HG03135 (cell line): ENCODE data around the gene NUP214.
"Not testable (repeated sequence)": the region's sequence is repeated elsewhere in the genome, so short reads cannot be mapped to it uniquely, and the experiment has no call there.

Experiments
- ATAC-seq: cut with Tn5 transposase; IDR thresholded peaks from one replicate; pipeline ENCODE4 v1.9.1; 2021; ENCODE audit warnings: mild to moderate bottlenecking, moderate library complexity; ENCODE audit not compliant: unreplicated experiment

NUP214 gene

GRCh38 chr9:131158673-131159072 lies 33.3 kb downstream of the NUP214 start:
- not testable (repeated sequence) for ATAC-seq

GRCh38 chr9:131160416-131161112 lies 35.2 kb downstream of the NUP214 start:
- no peak for ATAC-seq

GRCh38 chr9:131161585-131161984 lies 36.2 kb downstream of the NUP214 start:
- ATAC-seq = no peak

GRCh38 chr9:131162886-131163285 lies 37.5 kb downstream of the NUP214 start:
- no peak for ATAC-seq

- ATAC-seq = no peak
Observed at GRCh38 chr9:131165523-131165922, 40.1 kb downstream of the NUP214 start.

GRCh38 chr9:131167146-131167692 lies 41.8 kb downstream of the NUP214 start:
- no peak for ATAC-seq

GRCh38 chr9:131167936-131168335 lies 42.5 kb downstream of the NUP214 start:
- no peak for ATAC-seq

- ATAC-seq = no peak
Observed at GRCh38 chr9:131169563-131170240, 44.3 kb downstream of the NUP214 start.

GRCh38 chr9:131173995-131174394 lies 48.6 kb downstream of the NUP214 start:
- ATAC-seq = no peak

GRCh38 chr9:131174681-131175239 lies 49.4 kb downstream of the NUP214 start:
- ATAC-seq = no peak

- no peak for ATAC-seq
Observed at GRCh38 chr9:131177898-131178297, 52.5 kb downstream of the NUP214 start.

- ATAC-seq = peak; percentile 74
Observed at GRCh38 chr9:131178382-131178781, 53.0 kb downstream of the NUP214 start.

- no peak for ATAC-seq
Observed at GRCh38 chr9:131178926-131179325, 53.5 kb downstream of the NUP214 start.

GRCh38 chr9:131179561-131180219 lies 54.3 kb downstream of the NUP214 start:
- ATAC-seq = no peak

GRCh38 chr9:131180454-131180853 lies 55.1 kb downstream of the NUP214 start:
- ATAC-seq = no peak

- ATAC-seq = no peak
Observed at GRCh38 chr9:131181091-131181681, 55.8 kb downstream of the NUP214 start.

- no peak for ATAC-seq
Observed at GRCh38 chr9:131185924-131186323, 60.5 kb downstream of the NUP214 start.

- ATAC-seq = no peak
Observed at GRCh38 chr9:131186622-131187021, 61.2 kb downstream of the NUP214 start.

- no peak for ATAC-seq
Observed at GRCh38 chr9:131187957-131188356, 62.6 kb downstream of the NUP214 start.

- ATAC-seq = no peak
Observed at GRCh38 chr9:131188976-131189375, 63.6 kb downstream of the NUP214 start.

GRCh38 chr9:131190191-131190590 lies 64.8 kb downstream of the NUP214 start:
- ATAC-seq = no peak
